Esophagus squamous epithelium (tissue), 5 donors: ENCODE measurements around the gene ARL17B. TPM values are rescaled to one million over a fixed set of nuclear protein-coding genes. Genes with fewer than 3 reads are reported as not detected.
A peak's percentile ranks its signal among the peaks of the same experiment; 100 is the strongest.
"Not testable (repeated sequence)": the region's sequence is repeated elsewhere in the genome, so short reads cannot be mapped to it uniquely, and the experiment has no call there.

Experiments
- DNase-seq: peaks from one replicate; lab custom pipeline; 2025; lab: John Stamatoyannopoulos, UW
- H3K27ac ChIP-seq, 4 donors: fragments of 200-600 bp; sonication (generic); one replicate each; pipeline ENCODE4 v1.5.1; 2016 to 2019; ENCODE audit warnings: mild to moderate bottlenecking in 1 of 4
- H3K27me3 ChIP-seq, 4 donors: fragments of 200-600 bp; sonication (generic); 1 replicate in 3 of 4; 2 replicates in 1 of 4; pipeline versions ENCODE4 v1.5.1 to v1.6.0; 2017 to 2021; ENCODE audit warnings: antibody characterized with exemption in 1 of 4
- H3K36me3 ChIP-seq, 3 donors: fragments of 200-600 bp; sonication (generic); one replicate each; pipeline ENCODE4 v1.5.1; 2016 to 2019
- H3K4me1 ChIP-seq, 3 donors: fragments of 200-600 bp; sonication (generic); one replicate each; pipeline ENCODE4 v1.5.1; 2017 to 2019
- H3K4me3 ChIP-seq, 4 donors: fragments of 200-600 bp; sonication (generic); 1 replicate in 3 of 4; 2 replicates in 1 of 4; pipeline ENCODE4 v1.5.1; 2016 to 2019; ENCODE audit warnings: mild to moderate bottlenecking in 2 of 4, moderate library complexity in 1 of 4
- H3K9me3 ChIP-seq, 3 donors: fragments of 200-600 bp; sonication (generic); one replicate each; pipeline ENCODE4 v1.5.1; 2016 to 2019
- POLR2A ChIP-seq, 4 donors: fragments of 450-650 bp; IDR thresholded peaks; one replicate each; pipeline ENCODE4 v1.6.1; 2017; ENCODE audit warnings: antibody characterized with exemption in 4 of 4, mild to moderate bottlenecking in 4 of 4, moderate library complexity in 3 of 4
- WGBS, 2 donors: methylation state at CpG; one replicate each; pipeline ENCODE4 v1.1.5; 2018; 5-methylcytosine and 5-hydroxymethylcytosine counted together
- intact Hi-C: fragments of 100-400 bp; cut with DNase I; formaldehyde crosslinking; loops from one replicate; pipeline ENCODE4 v1.15.0; 2022
- total RNA-seq, 4 donors: library from RNA; depleted of rRNA; stranded (reverse); fragments of >200 nt; gene quantifications; one replicate each; pipeline ENCODE4 v1.1.0, GENCODE V29; 2016
- TF ChIP-seq, protein P1 (sequence below), 6 experiments: fragments of 450-650 bp in 4 of 6; fragments of 200-600 bp in 2 of 6; sonication (generic) in 2 of 6; IDR thresholded peaks; one replicate each; pipeline ENCODE4 v1.5.1; 2016 to 2019; ENCODE audit warnings: antibody characterized with exemption in 6 of 6, mild to moderate bottlenecking in 4 of 6, moderate library complexity in 4 of 6
- donor health status: DM: yes; HTN: yes; CAD: no.

Gene ARL17B
- total RNA-seq, 4 donors from 2014 or later = 4.4 to 13.2 (median 9.2) TPM

- no peak overlapping the region for H3K27ac ChIP-seq
- WGBS, 2 donors = 74 to 77% methylated on average over 6 of the region's 6 CpGs
- H3K36me3 ChIP-seq = no peaks in the 10 kb centered on the region
- TF ChIP-seq, protein P1, sequence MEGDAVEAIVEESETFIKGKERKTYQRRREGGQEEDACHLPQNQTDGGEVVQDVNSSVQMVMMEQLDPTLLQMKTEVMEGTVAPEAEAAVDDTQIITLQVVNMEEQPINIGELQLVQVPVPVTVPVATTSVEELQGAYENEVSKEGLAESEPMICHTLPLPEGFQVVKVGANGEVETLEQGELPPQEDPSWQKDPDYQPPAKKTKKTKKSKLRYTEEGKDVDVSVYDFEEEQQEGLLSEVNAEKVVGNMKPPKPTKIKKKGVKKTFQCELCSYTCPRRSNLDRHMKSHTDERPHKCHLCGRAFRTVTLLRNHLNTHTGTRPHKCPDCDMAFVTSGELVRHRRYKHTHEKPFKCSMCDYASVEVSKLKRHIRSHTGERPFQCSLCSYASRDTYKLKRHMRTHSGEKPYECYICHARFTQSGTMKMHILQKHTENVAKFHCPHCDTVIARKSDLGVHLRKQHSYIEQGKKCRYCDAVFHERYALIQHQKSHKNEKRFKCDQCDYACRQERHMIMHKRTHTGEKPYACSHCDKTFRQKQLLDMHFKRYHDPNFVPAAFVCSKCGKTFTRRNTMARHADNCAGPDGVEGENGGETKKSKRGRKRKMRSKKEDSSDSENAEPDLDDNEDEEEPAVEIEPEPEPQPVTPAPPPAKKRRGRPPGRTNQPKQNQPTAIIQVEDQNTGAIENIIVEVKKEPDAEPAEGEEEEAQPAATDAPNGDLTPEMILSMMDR (IDR thresholded peaks at IDR 0.05) = no peak
- TF ChIP-seq POLR2A (IDR thresholded peaks at IDR 0.05) = no peak
- H3K9me3 ChIP-seq = no peaks in the 10 kb centered on the region
- H3K4me1 ChIP-seq = no peaks in the 10 kb centered on the region
- H3K27me3 ChIP-seq = no peaks in the 10 kb centered on the region
- no peak for DNase-seq
- H3K4me3 ChIP-seq = no peak overlapping the region
- intact Hi-C loops = loop anchor here (10.0 kb wide), 1 partner anchor 79 kb away; the partner anchor contains the start of gene KANSL1
These were observed 87.9 kb downstream of the ARL17B start for GRCh38 chr17:46273541-46274236.

DNA sequence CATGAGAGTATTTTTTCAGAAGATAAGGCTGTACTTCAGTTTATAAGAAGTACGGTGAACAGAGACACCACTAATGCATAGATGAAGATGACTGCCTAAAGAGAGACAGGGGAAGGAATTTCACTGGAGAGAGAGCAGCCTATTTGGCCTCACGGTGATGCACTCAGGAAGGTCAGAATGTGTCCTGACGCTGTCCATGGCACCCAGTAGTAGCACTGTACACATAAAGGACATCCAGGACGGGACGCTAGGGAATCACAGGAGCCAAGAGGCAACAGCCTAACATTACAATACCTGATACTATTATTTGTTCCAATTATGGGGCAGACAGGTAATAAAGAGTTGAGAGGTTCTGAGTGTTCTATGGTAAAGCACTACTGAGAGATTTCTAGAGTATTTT, 91.5 kb downstream of the ARL17B start:
- no peaks in the 10 kb centered on the region for H3K27me3 ChIP-seq
- no peak overlapping the region for H3K27ac ChIP-seq
- intact Hi-C loops = loop anchor here (10.0 kb wide), 1 partner anchor 75 kb away; the partner anchor contains the start of gene KANSL1
- no peaks in the 10 kb centered on the region for H3K9me3 ChIP-seq
- no peak for DNase-seq
- TF ChIP-seq, protein P1 (IDR thresholded peaks at IDR 0.05) = no peak
- no peak for TF ChIP-seq POLR2A (IDR thresholded peaks at IDR 0.05)
- WGBS, 2 donors = 68 to 73% methylated on average over 4 to 5 of the region's 5 CpGs
- H3K36me3 ChIP-seq = no peaks in the 10 kb centered on the region
- H3K4me3 ChIP-seq = no peak overlapping the region
- H3K4me1 ChIP-seq = peaks cover 0 to 18% (median 4%) of the 10 kb centered on the region in 3 donors

- no peaks in the 10 kb centered on the region for H3K9me3 ChIP-seq
- peaks cover 0 to 18% (median 4%) of the 10 kb centered on the region in 3 donors for H3K4me1 ChIP-seq
- H3K27ac ChIP-seq = peak overlapping the region; percentile 81 to 95 (median 90)
- WGBS, 2 donors = 0% methylated on average over 14 to 32 of the region's 116 CpGs
- peak; percentile 48 for DNase-seq
- no peaks in the 10 kb centered on the region for H3K36me3 ChIP-seq
- intact Hi-C loops = no loop called here
- H3K4me3 ChIP-seq = peak overlapping the region; percentile 51 to 74 (median 68)
- peak in 2 of 4 donors; percentile 44 to 67 for TF ChIP-seq POLR2A (IDR thresholded peaks at IDR 0.05)
- TF ChIP-seq, protein P1 (IDR thresholded peaks at IDR 0.05) = peak in 2 of 6 experiments; percentile 9 to 13
- H3K27me3 ChIP-seq = no peaks in the 10 kb centered on the region
These were observed 94.7 kb downstream of the ARL17B start for GRCh38 chr17:46266656-46267544.

- H3K27me3 ChIP-seq, H3K36me3 ChIP-seq, H3K9me3 ChIP-seq, intact Hi-C loops, DNase-seq: not testable (repeated sequence)
- Histone ChIP-seq H3K27ac (peak overlapping the region; percentile 81 to 95 (median 87)), H3K4me3 (peak overlapping the region; percentile 51 to 74 (median 68)), H3K4me1 (peaks cover 0 to 18% (median 4%) of the 10 kb centered on the region in 3 donors)
- 10 to 33% methylated on average over 16 to 21 of the region's 21 CpGs for WGBS, 2 donors
These were observed 95.4 kb downstream of the ARL17B start for GRCh38 chr17:46266063-46266655.

GRCh38 chr17:46264456-46265198, 96.9 kb downstream of the ARL17B start:
- intact Hi-C loops = no loop called here
- DNase-seq = no peak
- TF ChIP-seq POLR2A (IDR thresholded peaks at IDR 0.05) = no peak
- TF ChIP-seq, protein P1 (IDR thresholded peaks at IDR 0.05) = no peak
- H3K27me3 ChIP-seq = no peaks in the 10 kb centered on the region
- no peaks in the 10 kb centered on the region for H3K36me3 ChIP-seq
- H3K9me3 ChIP-seq = no peaks in the 10 kb centered on the region
- peaks cover 0 to 23% (median 4%) of the 10 kb centered on the region in 3 donors for H3K4me1 ChIP-seq
- no peak overlapping the region for H3K27ac ChIP-seq
- WGBS, 2 donors = 42 to 55% methylated on average over 3 of the region's 3 CpGs
- no peak overlapping the region for H3K4me3 ChIP-seq
